GM19467 (cell line): ENCODE data around the gene OR13C9.
"Not testable (repeated sequence)": the region's sequence is repeated elsewhere in the genome, so short reads cannot be mapped to it uniquely, and the experiment has no call there.

ENCODE experiments used
- ATAC-seq: cut with Tn5 transposase; IDR thresholded peaks from one replicate; pipeline ENCODE4 v1.9.1; 2021; ENCODE audit warnings: mild to moderate bottlenecking, moderate library complexity; ENCODE audit not compliant: unreplicated experiment

Gene OR13C9

GRCh38 chr9:104618104-104618503, at the start of gene OR13C9:
TSS of gene OR13C9 (minus strand) at chr9:104618204. CDS start at chr9:104618204, 0 bp downstream.
- ATAC-seq, result no peak

GRCh38 chr9:104658496-104659195, 40.6 kb upstream of the OR13C9 start:
- no peak for ATAC-seq

- ATAC-seq, result no peak
Measured at GRCh38 chr9:104635456-104635855, 17.5 kb upstream of the OR13C9 start.

- ATAC-seq, result no peak
Measured at GRCh38 chr9:104633976-104634520, 16.0 kb upstream of the OR13C9 start.

- ATAC-seq, result not testable (repeated sequence)
Measured at GRCh38 chr9:104625964-104626363, 8.0 kb upstream of the OR13C9 start.

- no peak for ATAC-seq
Measured at GRCh38 chr9:104617418-104617817, 586 bp downstream of the OR13C9 start.

GRCh38 chr9:104611213-104611612, 6.8 kb downstream of the OR13C9 start:
- no peak for ATAC-seq

GRCh38 chr9:104608336-104608735, 9.7 kb downstream of the OR13C9 start:
- ATAC-seq, result no peak

GRCh38 chr9:104606152-104606551, 11.9 kb downstream of the OR13C9 start:
- ATAC-seq, result no peak

- ATAC-seq, result not testable (repeated sequence)
Measured at GRCh38 chr9:104605527-104605926, 12.5 kb downstream of the OR13C9 start, which contains the start of gene OR13C2. TSS of gene OR13C2 (minus strand) at chr9:104605627. CDS start at chr9:104605627, 0 bp downstream.

GRCh38 chr9:104604801-104605200, 13.2 kb downstream of the OR13C9 start:
- ATAC-seq, result no peak

GRCh38 chr9:104599313-104599712, 18.7 kb downstream of the OR13C9 start, which contains the start of gene OR13C5:
TSS of gene OR13C5 (minus strand) at chr9:104599413. CDS start at chr9:104599413, 0 bp downstream.
- not testable (repeated sequence) for ATAC-seq

GRCh38 chr9:104598749-104599148, 19.3 kb downstream of the OR13C9 start:
- ATAC-seq, result not testable (repeated sequence)

- no peak for ATAC-seq
Measured at GRCh38 chr9:104589626-104590025, 28.4 kb downstream of the OR13C9 start.

- ATAC-seq, result no peak
Measured at GRCh38 chr9:104586496-104587180, 31.4 kb downstream of the OR13C9 start.

- ATAC-seq, result no peak
Measured at GRCh38 chr9:104580562-104580961, 37.4 kb downstream of the OR13C9 start.

- ATAC-seq, result no peak
Measured at GRCh38 chr9:104577263-104577662, 40.7 kb downstream of the OR13C9 start.

GRCh38 chr9:104575456-104575855, 42.5 kb downstream of the OR13C9 start:
- no peak for ATAC-seq

GRCh38 chr9:104572612-104573011, 45.4 kb downstream of the OR13C9 start:
- no peak for ATAC-seq

GRCh38 chr9:104568868-104569267, 49.1 kb downstream of the OR13C9 start, which contains the start of gene OR13C8:
TSS of gene OR13C8 (plus strand) at chr9:104569168. CDS start at chr9:104569168, 0 bp downstream.
- ATAC-seq, result no peak
